HepG2 (cell line): Measurements from ENCODE around the gene ETHE1. TPM values are rescaled to one million over a fixed set of nuclear protein-coding genes. Genes with fewer than 3 reads are reported as not detected.
A peak's percentile ranks its signal among the peaks of the same experiment; 100 is the strongest.

ENCODE experiments used
- ATAC-seq: fragments of 200-7000 bp; cut with Tn5 transposase; 3 replicates; pipeline ENCODE4 v1.9.1; 2020; ENCODE audit warnings: mild to moderate bottlenecking, moderate library complexity
- BruUV-seq: library from RNA; stranded (reverse); fragments of 400-500 nt; replicated peaks from 2 replicates; lab custom pipeline; 2021; lab: Mats Ljungman, UMichigan
- CTCF ChIA-PET: fragments of 300-600 bp; formaldehyde crosslinking; extraction: SDS; loops from one replicate; lab custom pipeline; 2021; ENCODE audit warnings: low total read pairs, inconsistent platforms, low intra/inter-chr PET ratio; lab: Yijun Ruan, JAX
- POLR2A ChIA-PET: fragments of 350-600 bp; sonication (Branson Sonifier 250); formaldehyde crosslinking; loops from one replicate; lab custom pipeline; 2020; ENCODE audit warnings: antibody characterized with exemption, inconsistent platforms; lab: Yijun Ruan, JAX
- DNase-seq: peaks from one replicate; pipeline ENCODE4 v3.0.0-alpha.2; 2015; ENCODE audit warnings: low spot score
- FAIRE-seq: peaks from 3 replicates; lab custom pipeline; 2011; peaks lifted over from hg19 to GRCh38; lab: Jason Lieb, UNC
- H2AFZ ChIP-seq: one replicate; pipeline ENCODE4 v1.6.1; 2011; ENCODE audit warnings: low read length, inconsistent platforms
- H3K27ac ChIP-seq: fragments of 300-600 bp; 3 replicates; pipeline ENCODE4 v1.8.0; 2011; ENCODE audit warnings: mixed run types, mild to moderate bottlenecking, mixed read lengths, low read length, inconsistent platforms; ENCODE audit not compliant: insufficient read depth; ENCODE audit errors: extremely low read length
- H3K27me3 ChIP-seq, 2 experiments: fragments of 200-600 bp in 1 of 2; 2 replicates in 1 of 2; 3 replicates in 1 of 2; pipeline versions ENCODE4 v1.6.0 to v1.8.0; 2011; ENCODE audit warnings: low read length in 2 of 2, mild to moderate bottlenecking in 2 of 2, moderate library complexity in 2 of 2, inconsistent platforms in 1 of 2; ENCODE audit not compliant: insufficient read depth in 2 of 2, control insufficient read depth in 1 of 2
- H3K36me3 ChIP-seq, 2 experiments: fragments of 200-600 bp in 1 of 2; replicated peaks in 1 of 2; 2 replicates in 1 of 2; 3 replicates in 1 of 2; pipeline versions ENCODE4 v1.5.1 to v1.8.0; 2011; ENCODE audit warnings: low read length in 2 of 2, inconsistent platforms in 1 of 2; ENCODE audit not compliant: insufficient read depth in 2 of 2, control insufficient read depth in 1 of 2
- H3K4me1 ChIP-seq: 2 replicates; pipeline ENCODE4 v1.5.1; 2012; ENCODE audit warnings: low read length, inconsistent platforms; ENCODE audit not compliant: insufficient read depth
- H3K4me2 ChIP-seq: 2 replicates; pipeline ENCODE4 v1.6.0; 2011; ENCODE audit warnings: low read depth, low read length, inconsistent platforms
- H3K4me3 ChIP-seq, 3 experiments: fragments of 200-600 bp in 1 of 3; sonication (generic), shearing (Covaris generic) in 1 of 3; replicated peaks in 1 of 3; 2 replicates each; pipeline ENCODE4 v1.5.1; 2011 to 2016; ENCODE audit warnings: low read length in 3 of 3, inconsistent platforms in 2 of 3, low read depth in 2 of 3, mild to moderate bottlenecking in 2 of 3, control low read depth in 1 of 3, mixed read lengths in 1 of 3; ENCODE audit not compliant: insufficient read depth in 1 of 3
- H3K79me2 ChIP-seq: one replicate; pipeline ENCODE4 v1.6.1; 2011; ENCODE audit warnings: low read length, inconsistent platforms; ENCODE audit not compliant: insufficient read depth
- H3K9ac ChIP-seq: 2 replicates; pipeline ENCODE4 v1.6.0; 2011; ENCODE audit warnings: mild to moderate bottlenecking, low read depth, low read length, inconsistent platforms; ENCODE audit not compliant: insufficient read depth
- H3K9me3 ChIP-seq: 2 replicates; pipeline ENCODE4 v1.5.1; 2012; ENCODE audit warnings: mild to moderate bottlenecking, low read length
- H4K20me1 ChIP-seq: 2 replicates; pipeline ENCODE4 v1.6.0; 2011; ENCODE audit warnings: inconsistent platforms, mild to moderate bottlenecking, low read length, moderate library complexity; ENCODE audit not compliant: insufficient read depth
- NR2F6 ChIP-seq, 2 experiments: IDR thresholded peaks; 2 replicates each; pipeline ENCODE4 v1.6.1; 2016; ENCODE audit warnings: antibody characterized with exemption in 1 of 2, mild to moderate bottlenecking in 1 of 2
- ZNF652 ChIP-seq: IDR thresholded peaks from 2 replicates; pipeline ENCODE4 v1.6.1; 2016; ENCODE audit warnings: low read depth, borderline replicate concordance
- WGBS: methylation state at CpG from one replicate; pipeline ENCODE4 v1.1.6; 2017; ENCODE audit warnings: low lambda C conversion rate; 5-methylcytosine and 5-hydroxymethylcytosine counted together
- in situ Hi-C: cut with HindIII; loops from 2 replicates; pipeline ENCODE4 v1.10.0; 2017; ENCODE audit warnings: low pct_unique_long_range_greater_than_20kb; ENCODE audit not compliant: extremely low pct_ligation_motif_present
- intact Hi-C: fragments of 100-400 bp; cut with micrococcal nuclease; formaldehyde crosslinking; loops from one replicate; pipeline ENCODE4 v1.10.0; 2022; ENCODE audit not compliant: unreplicated experiment
- polyA plus RNA-seq, 8 experiments: library from polyadenylated mRNA; depleted of rRNA in 3 of 8; stranded (reverse) in 7 of 8; unstranded in 1 of 8; fragments of >200 nt; fragmentation: Illumina TruSeq in 4 of 8; extraction: Trizol in 4 of 8; gene quantifications; 2 replicates each; pipeline versions ENCODE4 v1.2.1 to v1.2.3, GENCODE V29; 2011 to 2016; ENCODE audit warnings: low read depth in 4 of 8, missing spikeins in 1 of 8, mixed read lengths in 1 of 8; ENCODE audit not compliant: insufficient read depth in 1 of 8
- total RNA-seq, 5 experiments: library from RNA; depleted of rRNA; stranded (reverse); fragments of >200 nt; fragmentation: Illumina TruSeq; extraction: Trizol; gene quantifications; 2 replicates each; pipeline ENCODE4 v1.2.3, GENCODE V29; 2016; ENCODE audit warnings: low read depth in 1 of 5
- TF ChIP-seq, protein P1 (sequence below): sonication (generic); formaldehyde crosslinking; IDR thresholded peaks from 2 replicates; pipeline ENCODE4 v1.9.0; 2021; ENCODE audit warnings: mild to moderate bottlenecking, missing genetic modification reagents

The ETHE1 gene
- total and polyA plus RNA-seq, 2 of the 13 experiments (the other 11 are each of a cell fraction or from before 2014, with no cell fraction given), result 32.5 to 58.4 TPM

DNA sequence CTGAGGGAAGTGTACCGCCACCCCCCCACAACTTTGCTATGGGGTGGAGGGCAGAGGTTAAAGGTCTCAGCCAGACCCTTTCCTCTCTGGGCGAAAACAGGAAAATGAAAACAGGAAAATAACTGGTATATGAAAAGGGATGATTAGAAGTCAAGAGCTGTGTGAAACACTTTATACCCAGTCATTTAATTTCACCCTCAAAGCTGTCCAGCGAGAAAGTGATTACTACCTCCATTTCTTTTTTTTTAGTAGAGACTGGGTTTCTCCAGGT, 21.9 kb downstream of the ETHE1 start:
- no peak for DNase-seq
- Histone ChIP-seq H3K4me2 (peak overlapping the region; percentile 84), H3K27ac (peak overlapping the region; percentile 79), H3K9me3 (no peaks in the 10 kb centered on the region), H2AFZ (no peak overlapping the region), H3K79me2 (peaks cover 11% of the 10 kb centered on the region), H3K27me3 (no peaks in the 10 kb centered on the region; a peak in 1 of 5 replicates), H3K4me3 (peak overlapping the region in 2 of 3 experiments; percentile 81 to 95; a peak in 3 of 6 replicates), H3K36me3 (peaks cover 1 to 4% of the 10 kb centered on the region in 2 experiments; a peak in 2 of 5 replicates), H3K4me1 (peaks cover 37% of the 10 kb centered on the region), H4K20me1 (no peaks in the 10 kb centered on the region), H3K9ac (peak overlapping the region; percentile 75; the same call in 1 of the 2 replicates)
- in situ Hi-C loops, result no loop called here
- CTCF ChIA-PET, result interaction anchor here (1.6 kb wide), 1 partner anchor 58 kb away, joined by 10 read pairs; no protein-coding TSS in a partner anchor
- no TSS peak for BruUV-seq
- TF ChIP-seq NR2F6 (IDR thresholded peaks at IDR 0.05) (peak; percentile 31; the same call in 1 of the 2 replicates), NR2F6 (CRISPR knock-in tag; IDR thresholded peaks at IDR 0.05) (no peak; the same call in 1 of the 2 replicates), ZNF652 (CRISPR knock-in tag) (peak; percentile 51; the same call in 1 of the 2 replicates)
- TF ChIP-seq, protein P1, sequence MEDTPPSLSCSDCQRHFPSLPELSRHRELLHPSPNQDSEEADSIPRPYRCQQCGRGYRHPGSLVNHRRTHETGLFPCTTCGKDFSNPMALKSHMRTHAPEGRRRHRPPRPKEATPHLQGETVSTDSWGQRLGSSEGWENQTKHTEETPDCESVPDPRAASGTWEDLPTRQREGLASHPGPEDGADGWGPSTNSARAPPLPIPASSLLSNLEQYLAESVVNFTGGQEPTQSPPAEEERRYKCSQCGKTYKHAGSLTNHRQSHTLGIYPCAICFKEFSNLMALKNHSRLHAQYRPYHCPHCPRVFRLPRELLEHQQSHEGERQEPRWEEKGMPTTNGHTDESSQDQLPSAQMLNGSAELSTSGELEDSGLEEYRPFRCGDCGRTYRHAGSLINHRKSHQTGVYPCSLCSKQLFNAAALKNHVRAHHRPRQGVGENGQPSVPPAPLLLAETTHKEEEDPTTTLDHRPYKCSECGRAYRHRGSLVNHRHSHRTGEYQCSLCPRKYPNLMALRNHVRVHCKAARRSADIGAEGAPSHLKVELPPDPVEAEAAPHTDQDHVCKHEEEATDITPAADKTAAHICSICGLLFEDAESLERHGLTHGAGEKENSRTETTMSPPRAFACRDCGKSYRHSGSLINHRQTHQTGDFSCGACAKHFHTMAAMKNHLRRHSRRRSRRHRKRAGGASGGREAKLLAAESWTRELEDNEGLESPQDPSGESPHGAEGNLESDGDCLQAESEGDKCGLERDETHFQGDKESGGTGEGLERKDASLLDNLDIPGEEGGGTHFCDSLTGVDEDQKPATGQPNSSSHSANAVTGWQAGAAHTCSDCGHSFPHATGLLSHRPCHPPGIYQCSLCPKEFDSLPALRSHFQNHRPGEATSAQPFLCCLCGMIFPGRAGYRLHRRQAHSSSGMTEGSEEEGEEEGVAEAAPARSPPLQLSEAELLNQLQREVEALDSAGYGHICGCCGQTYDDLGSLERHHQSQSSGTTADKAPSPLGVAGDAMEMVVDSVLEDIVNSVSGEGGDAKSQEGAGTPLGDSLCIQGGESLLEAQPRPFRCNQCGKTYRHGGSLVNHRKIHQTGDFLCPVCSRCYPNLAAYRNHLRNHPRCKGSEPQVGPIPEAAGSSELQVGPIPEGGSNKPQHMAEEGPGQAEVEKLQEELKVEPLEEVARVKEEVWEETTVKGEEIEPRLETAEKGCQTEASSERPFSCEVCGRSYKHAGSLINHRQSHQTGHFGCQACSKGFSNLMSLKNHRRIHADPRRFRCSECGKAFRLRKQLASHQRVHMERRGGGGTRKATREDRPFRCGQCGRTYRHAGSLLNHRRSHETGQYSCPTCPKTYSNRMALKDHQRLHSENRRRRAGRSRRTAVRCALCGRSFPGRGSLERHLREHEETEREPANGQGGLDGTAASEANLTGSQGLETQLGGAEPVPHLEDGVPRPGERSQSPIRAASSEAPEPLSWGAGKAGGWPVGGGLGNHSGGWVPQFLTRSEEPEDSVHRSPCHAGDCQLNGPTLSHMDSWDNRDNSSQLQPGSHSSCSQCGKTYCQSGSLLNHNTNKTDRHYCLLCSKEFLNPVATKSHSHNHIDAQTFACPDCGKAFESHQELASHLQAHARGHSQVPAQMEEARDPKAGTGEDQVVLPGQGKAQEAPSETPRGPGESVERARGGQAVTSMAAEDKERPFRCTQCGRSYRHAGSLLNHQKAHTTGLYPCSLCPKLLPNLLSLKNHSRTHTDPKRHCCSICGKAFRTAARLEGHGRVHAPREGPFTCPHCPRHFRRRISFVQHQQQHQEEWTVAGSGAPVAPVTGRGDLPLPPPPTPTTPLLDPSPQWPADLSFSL (CRISPR knock-in tag), result no peak
- intact Hi-C loops, result loop anchor here (2.0 kb wide), 1 partner anchor 42 kb away; no protein-coding TSS in a partner anchor
- whole genome bisulfite sequencing, result 84% methylated on average over 3 of the region's 3 CpGs
- FAIRE-seq, result no peak
- ATAC-seq, result no peak
- POLR2A ChIA-PET, result interaction anchor here (1.0 to 2.2 kb wide), 8 partner anchors 12 to 163 kb away, joined by 3 to 47 read pairs (median 10); no protein-coding TSS in a partner anchor
